CD14-positive monocyte (primary cell): ENCODE results near the gene ATAD3A. TPM values are rescaled to one million over a fixed set of nuclear protein-coding genes. Genes with fewer than 3 reads are reported as not detected.
A peak's percentile ranks its signal among the peaks of the same experiment; 100 is the strongest.

ENCODE experiments used
- DNase-seq, 3 donors: peaks; one replicate each; pipeline ENCODE4 v3.0.0-alpha.2; 2011 to 2022
- H2AFZ ChIP-seq: 2 replicates; pipeline ENCODE4 v1.6.0; 2012; ENCODE audit warnings: mild to moderate bottlenecking, low read depth, low read length, inconsistent platforms; ENCODE audit not compliant: insufficient read depth, poor library complexity, severe bottlenecking
- H3K27ac ChIP-seq, 2 donors: 1 replicate in 1 of 2; 2 replicates in 1 of 2; pipeline ENCODE4 v1.5.1; 2012 to 2013; ENCODE audit warnings: low read length in 2 of 2, control low read depth in 1 of 2, inconsistent platforms in 1 of 2, low read depth in 1 of 2, mild to moderate bottlenecking in 1 of 2
- H3K27me3 ChIP-seq, 2 donors: one replicate each; pipeline versions ENCODE4 v1.6.0 to v1.6.1; 2011 to 2013; ENCODE audit warnings: low read length in 2 of 2; ENCODE audit not compliant: control insufficient read depth in 2 of 2, insufficient read depth in 2 of 2
- H3K36me3 ChIP-seq, 2 donors: replicated peaks in 1 of 2; 1 replicate in 1 of 2; 2 replicates in 1 of 2; pipeline versions ENCODE4 v1.5.1 to v1.6.1; 2012 to 2013; ENCODE audit warnings: low read length in 2 of 2, control low read depth in 1 of 2, inconsistent platforms in 1 of 2, mild to moderate bottlenecking in 1 of 2; ENCODE audit not compliant: insufficient read depth in 2 of 2, control insufficient read depth in 1 of 2
- H3K4me1 ChIP-seq, 2 donors: 1 replicate in 1 of 2; 2 replicates in 1 of 2; pipeline versions ENCODE4 v1.5.1 to v1.6.1; 2012 to 2013; ENCODE audit warnings: low read length in 2 of 2, control low read depth in 1 of 2, inconsistent platforms in 1 of 2, mild to moderate bottlenecking in 1 of 2, moderate library complexity in 1 of 2; ENCODE audit not compliant: insufficient read depth in 2 of 2, control insufficient read depth in 1 of 2
- H3K4me2 ChIP-seq: replicated peaks from 2 replicates; pipeline ENCODE3; 2012; ENCODE audit warnings: low read length, moderate library complexity, mild to moderate bottlenecking; ENCODE audit not compliant: poor library complexity, severe bottlenecking; ENCODE audit errors: extremely low read depth
- H3K4me3 ChIP-seq, 3 experiments: fragments of 200-600 bp in 1 of 3; sonication (generic) in 1 of 3; replicated peaks in 1 of 3; 1 replicate in 2 of 3; 2 replicates in 1 of 3; pipeline ENCODE4 v1.5.1; 2011 to 2013; ENCODE audit warnings: low read length in 3 of 3, mild to moderate bottlenecking in 3 of 3, control low read depth in 2 of 3, low read depth in 2 of 3, inconsistent platforms in 1 of 3, moderate library complexity in 1 of 3
- H3K79me2 ChIP-seq: 2 replicates; pipeline ENCODE4 v1.6.0; 2012; ENCODE audit warnings: mild to moderate bottlenecking, control low read depth, inconsistent platforms, low read length, moderate library complexity; ENCODE audit not compliant: insufficient read depth
- H3K9ac ChIP-seq: 2 replicates; pipeline ENCODE4 v1.6.0; 2017; ENCODE audit warnings: low read length, mild to moderate bottlenecking; ENCODE audit not compliant: insufficient read depth, poor library complexity, severe bottlenecking
- H3K9me3 ChIP-seq, 2 donors: replicated peaks in 1 of 2; 1 replicate in 1 of 2; 2 replicates in 1 of 2; pipeline versions ENCODE4 v1.5.1 to v1.6.1; 2012 to 2013; ENCODE audit warnings: low read length in 2 of 2, control low read depth in 1 of 2; ENCODE audit not compliant: control insufficient read depth in 1 of 2, insufficient read depth in 1 of 2
- H4K20me1 ChIP-seq: 2 replicates; pipeline ENCODE4 v1.6.0; 2012; ENCODE audit warnings: mild to moderate bottlenecking, low read length, control low read depth, moderate library complexity; ENCODE audit not compliant: insufficient read depth
- H3K27ac Mint-ChIP-seq, 7 donors: one replicate each; pipeline ENCODE4 v1.8.0; 2020; ENCODE audit warnings: mild to moderate bottlenecking in 7 of 7, mixed read lengths in 7 of 7, moderate library complexity in 6 of 7, inconsistent platforms in 2 of 7
- H3K27me3 Mint-ChIP-seq, 3 donors: one replicate each; pipeline ENCODE4 v1.8.0; 2021 to 2022; ENCODE audit warnings: low read depth in 3 of 3, mild to moderate bottlenecking in 3 of 3, mixed read lengths in 3 of 3, moderate library complexity in 3 of 3, inconsistent platforms in 1 of 3
- H3K36me3 Mint-ChIP-seq, 2 donors: one replicate each; pipeline ENCODE4 v1.8.0; 2020; ENCODE audit warnings: mixed read lengths in 2 of 2, inconsistent platforms in 1 of 2, mild to moderate bottlenecking in 1 of 2
- H3K4me1 Mint-ChIP-seq: one replicate; pipeline ENCODE4 v1.8.0; 2020; ENCODE audit warnings: mild to moderate bottlenecking, mixed read lengths
- H3K4me3 Mint-ChIP-seq, 2 donors: one replicate each; pipeline ENCODE4 v1.8.0; 2020; ENCODE audit warnings: mild to moderate bottlenecking in 2 of 2, mixed read lengths in 2 of 2, moderate library complexity in 1 of 2
- H3K9me3 Mint-ChIP-seq, 7 donors: one replicate each; pipeline ENCODE4 v1.8.0; 2020 to 2022; ENCODE audit warnings: mixed read lengths in 7 of 7, mild to moderate bottlenecking in 6 of 7, moderate library complexity in 6 of 7, inconsistent platforms in 2 of 7
- WGBS: methylation state at CpG from one replicate; pipeline ENCODE4 v1.1.5; 2013; ENCODE audit warnings: missing lambda C conversion rate; ENCODE audit not compliant: insufficient coverage; 5-methylcytosine and 5-hydroxymethylcytosine counted together
- intact Hi-C, 2 donors: fragments of 100-400 bp; cut with micrococcal nuclease; formaldehyde crosslinking; loops; one replicate each; pipeline versions ENCODE4 v1.15.0 to v1.15.1; 2023
- polyA plus RNA-seq, 3 donors: library from polyadenylated mRNA; depleted of rRNA in 1 of 3; unstranded in 2 of 3; stranded (reverse) in 1 of 3; fragments of 300-500 nt in 2 of 3; fragments of >200 nt in 1 of 3; fragmentation: Illumina TruSeq in 2 of 3; gene quantifications; 1 replicate in 2 of 3; 2 replicates in 1 of 3; pipeline ENCODE4 v1.2.3, GENCODE V29; 2012 to 2021
- TF ChIP-seq, protein P1 (sequence below): fragments of 200-600 bp; IDR thresholded peaks from one replicate; pipeline ENCODE4 v1.8.0; 2022; ENCODE audit warnings: antibody characterized with exemption, mild to moderate bottlenecking

Gene ATAD3A
- polyA plus RNA-seq, 3 donors: 4.1 to 14.0 (median 6.4) TPM

DNA sequence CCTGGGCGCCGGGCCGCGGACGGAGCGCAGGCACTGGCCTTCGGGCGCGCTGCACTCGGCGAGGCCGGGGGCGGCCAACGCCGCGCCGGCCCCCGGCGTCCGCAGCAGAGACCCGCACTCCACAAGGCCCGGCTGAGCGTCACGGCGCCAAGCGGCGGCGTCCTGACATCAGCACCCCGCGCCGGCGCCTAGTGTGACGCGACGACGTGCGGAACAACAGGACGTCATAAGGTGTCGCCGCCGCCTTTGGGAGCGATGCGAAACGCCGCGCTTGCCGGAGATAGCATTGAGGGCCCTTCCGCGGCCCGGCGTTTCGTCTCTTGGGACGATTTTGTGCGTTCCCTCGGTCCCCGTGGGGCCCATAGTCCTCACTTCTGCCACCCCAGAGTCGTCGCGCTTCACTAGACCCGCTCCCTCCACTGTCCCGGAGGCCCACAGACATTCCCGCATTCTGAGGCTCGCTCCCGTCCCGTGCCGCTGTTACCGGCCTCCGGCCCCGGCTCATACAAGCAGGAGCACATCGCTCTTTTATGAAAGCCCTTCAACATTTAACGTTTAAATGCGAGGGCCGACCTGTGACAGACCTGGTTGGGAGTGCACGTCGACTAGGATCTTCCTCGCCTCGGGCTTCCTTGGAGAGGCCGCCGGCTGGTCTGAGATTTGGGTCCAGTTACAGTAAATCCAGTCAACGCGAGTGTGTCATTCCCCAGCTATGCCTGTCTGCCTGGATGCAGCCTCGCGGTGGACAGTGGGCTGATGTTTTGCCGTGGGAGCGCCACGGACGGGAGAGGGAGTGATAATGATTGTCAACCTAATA is 63.0 kb downstream of the ATAD3A start, which contains the start of gene SSU72:
TSS of gene SSU72 (minus strand) at position 143 of the 817 bp plus-strand sequence. CDS start 306 bp downstream, outside the sequence.
- TF ChIP-seq, protein P1, sequence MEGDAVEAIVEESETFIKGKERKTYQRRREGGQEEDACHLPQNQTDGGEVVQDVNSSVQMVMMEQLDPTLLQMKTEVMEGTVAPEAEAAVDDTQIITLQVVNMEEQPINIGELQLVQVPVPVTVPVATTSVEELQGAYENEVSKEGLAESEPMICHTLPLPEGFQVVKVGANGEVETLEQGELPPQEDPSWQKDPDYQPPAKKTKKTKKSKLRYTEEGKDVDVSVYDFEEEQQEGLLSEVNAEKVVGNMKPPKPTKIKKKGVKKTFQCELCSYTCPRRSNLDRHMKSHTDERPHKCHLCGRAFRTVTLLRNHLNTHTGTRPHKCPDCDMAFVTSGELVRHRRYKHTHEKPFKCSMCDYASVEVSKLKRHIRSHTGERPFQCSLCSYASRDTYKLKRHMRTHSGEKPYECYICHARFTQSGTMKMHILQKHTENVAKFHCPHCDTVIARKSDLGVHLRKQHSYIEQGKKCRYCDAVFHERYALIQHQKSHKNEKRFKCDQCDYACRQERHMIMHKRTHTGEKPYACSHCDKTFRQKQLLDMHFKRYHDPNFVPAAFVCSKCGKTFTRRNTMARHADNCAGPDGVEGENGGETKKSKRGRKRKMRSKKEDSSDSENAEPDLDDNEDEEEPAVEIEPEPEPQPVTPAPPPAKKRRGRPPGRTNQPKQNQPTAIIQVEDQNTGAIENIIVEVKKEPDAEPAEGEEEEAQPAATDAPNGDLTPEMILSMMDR: no peak
- peaks cover 19 to 22% of the 10 kb centered on the region in 2 donors for H3K4me1 ChIP-seq
- intact Hi-C loops: loop anchor here (2.0 to 10.0 kb wide), 2 partner anchors 40 to 110 kb away; partner anchors contain the start of gene MIB2 (in 2 of the 2)
- H3K27ac Mint-ChIP-seq: peak within 1 kb of the TSS; percentile 98 to 99 (median 98)
- under 1% methylated on average over 84 of the region's 87 CpGs for WGBS
- H2AFZ ChIP-seq: peak within 1 kb of the TSS; percentile 83
- peaks cover 10 to 29% of the 10 kb centered on the region in 2 donors for H3K36me3 Mint-ChIP-seq
- H3K4me2 ChIP-seq: peak within 1 kb of the TSS; percentile 88
- H3K4me3 ChIP-seq: peak within 1 kb of the TSS; percentile 82 to 91 (median 83)
- peaks cover 31% of the 10 kb centered on the region for H4K20me1 ChIP-seq
- H3K79me2 ChIP-seq: peaks cover 50% of the 10 kb centered on the region
- H3K27ac ChIP-seq: peak within 1 kb of the TSS; percentile 96 to 97
- H3K36me3 ChIP-seq: peaks cover 9 to 10% of the 10 kb centered on the region in 2 donors
- peaks cover 0 to 5% of the 10 kb centered on the region in 2 donors for H3K27me3 ChIP-seq
- DNase-seq: peak; percentile 92 to 94 (median 93)
- H3K9me3 ChIP-seq: no peaks in the 10 kb centered on the region
- peaks cover 4 to 17% (median 9%) of the 10 kb centered on the region in 3 donors for H3K27me3 Mint-ChIP-seq
- peak within 1 kb of the TSS; percentile 100 for H3K9ac ChIP-seq
- peaks cover 29% of the 10 kb centered on the region for H3K4me1 Mint-ChIP-seq
- peak within 1 kb of the TSS; percentile 93 to 94 for H3K4me3 Mint-ChIP-seq
- H3K9me3 Mint-ChIP-seq: peaks cover 0 to 2% (median 0%) of the 10 kb centered on the region in 7 donors

DNA sequence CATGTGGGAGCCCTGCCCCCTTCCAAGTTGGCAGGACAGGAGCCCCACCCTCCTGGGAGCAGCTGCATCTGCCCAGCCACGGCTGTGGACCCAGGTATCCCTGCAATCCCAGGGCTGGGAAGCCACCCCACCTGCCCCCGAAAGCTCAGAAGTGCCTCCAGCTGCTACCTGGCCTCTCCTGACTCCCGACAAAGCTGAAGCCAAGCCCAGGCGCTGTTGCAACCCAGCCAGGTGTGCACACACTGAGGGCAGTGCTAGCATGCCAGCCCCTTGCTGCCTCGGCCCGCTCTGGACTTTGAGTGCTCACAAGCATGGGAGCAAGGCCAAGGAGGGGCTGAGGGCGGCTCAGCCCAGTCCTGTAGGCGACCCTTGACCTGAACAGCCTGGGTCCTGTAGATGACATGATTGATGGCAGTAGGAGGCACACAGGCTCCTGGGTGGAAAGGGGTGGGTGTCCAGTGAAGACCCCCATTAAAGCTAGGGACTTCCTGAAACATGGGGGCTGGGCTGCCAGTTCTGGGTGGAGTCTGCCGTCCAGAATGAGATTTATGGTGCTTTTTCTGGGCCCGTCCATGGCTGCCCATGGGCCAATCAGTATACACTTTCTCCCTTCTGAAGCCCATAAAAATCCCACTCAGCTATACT is 65.5 kb downstream of the ATAD3A start:
- H3K27me3 Mint-ChIP-seq: peaks cover 11 to 33% (median 15%) of the 10 kb centered on the region in 3 donors
- peaks cover 1 to 10% of the 10 kb centered on the region in 2 donors for H3K36me3 Mint-ChIP-seq
- Histone ChIP-seq H3K27me3 (peaks cover 3 to 5% of the 10 kb centered on the region in 2 donors), H3K4me1 (peaks cover 19 to 21% of the 10 kb centered on the region in 2 donors), H2AFZ (no peak overlapping the region), H3K27ac (no peak overlapping the region), H3K4me3 (no peak overlapping the region), H3K9ac (no peak overlapping the region), H3K4me2 (no peak overlapping the region), H3K36me3 (peaks cover 0 to 2% of the 10 kb centered on the region in 2 donors), H3K79me2 (peaks cover 25% of the 10 kb centered on the region), H3K9me3 (no peaks in the 10 kb centered on the region), H4K20me1 (peaks cover 8% of the 10 kb centered on the region)
- H3K4me3 Mint-ChIP-seq: no peak overlapping the region
- peaks cover 0 to 2% (median 0%) of the 10 kb centered on the region in 7 donors for H3K9me3 Mint-ChIP-seq
- peaks cover 19% of the 10 kb centered on the region for H3K4me1 Mint-ChIP-seq
- H3K27ac Mint-ChIP-seq: no peak overlapping the region
- TF ChIP-seq, protein P1: no peak
- WGBS: 86% methylated on average over 9 of the region's 10 CpGs
- intact Hi-C loops: loop anchor here in 1 of 2 donors (10.0 kb wide), 1 partner anchor 107 kb away; no protein-coding TSS in a partner anchor
- no peak for DNase-seq
